ENCODE measurements around the gene SFXN1.

The SFXN1 gene

GRCh38 chr5:175465282-175465681 is 13.1 kb upstream of the SFXN1 start:
- no peak for DNase-seq (ENCODE audit: low read depth in 2 of 2)

GRCh38 chr5:175466700-175467318 is 11.6 kb upstream of the SFXN1 start:
- DNase-seq (ENCODE audit: low read depth in 2 of 2): no peak

GRCh38 chr5:175467983-175468690 is 10.2 kb upstream of the SFXN1 start:
- no peak for DNase-seq (ENCODE audit: low read depth in 2 of 2)

- DNase-seq (ENCODE audit: low read depth in 2 of 2): no peak
These were observed 9.5 kb upstream of the SFXN1 start for GRCh38 chr5:175468892-175469291.

GRCh38 chr5:175469916-175470315 is 8.4 kb upstream of the SFXN1 start:
- no peak for DNase-seq (ENCODE audit: low read depth in 2 of 2)

GRCh38 chr5:175470781-175471180 is 7.6 kb upstream of the SFXN1 start:
- DNase-seq (ENCODE audit: low read depth in 2 of 2): no peak

GRCh38 chr5:175471196-175471595 is 7.2 kb upstream of the SFXN1 start:
- no peak for DNase-seq (ENCODE audit: low read depth in 2 of 2)

GRCh38 chr5:175471628-175472027 is 6.7 kb upstream of the SFXN1 start:
- no peak for DNase-seq (ENCODE audit: low read depth in 2 of 2)

GRCh38 chr5:175472378-175472777 is 6.0 kb upstream of the SFXN1 start:
- no peak for DNase-seq (ENCODE audit: low read depth in 2 of 2)

GRCh38 chr5:175475248-175475647 is 3.1 kb upstream of the SFXN1 start:
- no peak for DNase-seq (ENCODE audit: low read depth in 2 of 2)

GRCh38 chr5:175477440-175477839 is 920 bp upstream of the SFXN1 start:
- no peak for DNase-seq (ENCODE audit: low read depth in 2 of 2)

- DNase-seq (ENCODE audit: low read depth in 2 of 2): no peak
These were observed 364 bp upstream of the SFXN1 start for GRCh38 chr5:175478008-175478383.

- no peak for DNase-seq (ENCODE audit: low read depth in 2 of 2)
These were observed 943 bp downstream of the SFXN1 start for GRCh38 chr5:175479125-175479881.

- DNase-seq (ENCODE audit: low read depth in 2 of 2): no peak
These were observed 5.0 kb downstream of the SFXN1 start for GRCh38 chr5:175483337-175483736.

- DNase-seq (ENCODE audit: low read depth in 2 of 2): no peak
These were observed 6.0 kb downstream of the SFXN1 start for GRCh38 chr5:175484322-175484721.

- no peak for DNase-seq (ENCODE audit: low read depth in 2 of 2)
These were observed 6.5 kb downstream of the SFXN1 start for GRCh38 chr5:175484829-175485228.

- DNase-seq (ENCODE audit: low read depth in 2 of 2): no peak
These were observed 7.3 kb downstream of the SFXN1 start for GRCh38 chr5:175485631-175486030.

- no peak for DNase-seq (ENCODE audit: low read depth in 2 of 2)
These were observed 9.3 kb downstream of the SFXN1 start for GRCh38 chr5:175487514-175488222.

GRCh38 chr5:175489693-175490443 is 11.5 kb downstream of the SFXN1 start:
- DNase-seq (ENCODE audit: low read depth in 2 of 2): no peak

- DNase-seq (ENCODE audit: low read depth in 2 of 2): no peak
These were observed 12.9 kb downstream of the SFXN1 start for GRCh38 chr5:175491223-175491622.

GRCh38 chr5:175493260-175493659 is 14.9 kb downstream of the SFXN1 start:
- DNase-seq (ENCODE audit: low read depth in 2 of 2): no peak

GRCh38 chr5:175493726-175494125 is 15.4 kb downstream of the SFXN1 start:
- DNase-seq (ENCODE audit: low read depth in 2 of 2): no peak

Data from fibroblast of skin of left quadriceps (primary cell).